HEK293 (cell line): ENCODE data around the gene WNT11.

Experiments used
- EGR2 ChIP-seq: fragments of 450-650 bp; formaldehyde crosslinking; IDR thresholded peaks from 2 replicates; pipeline ENCODE4 v1.5.1; 2016; ENCODE audit warnings: low read depth, missing biosample characterization, missing genetic modification characterization
- HOXA7 ChIP-seq: sonication (generic); formaldehyde crosslinking; IDR thresholded peaks from 2 replicates; pipeline ENCODE4 v1.8.1; 2022; ENCODE audit warnings: missing genetic modification reagents, borderline replicate concordance
- HOXC10 ChIP-seq: sonication (generic); formaldehyde crosslinking; IDR thresholded peaks from 2 replicates; pipeline ENCODE4 v1.8.1; 2023; ENCODE audit warnings: mild to moderate bottlenecking, missing genetic modification reagents
- ZNF510 ChIP-seq: fragments of 450-650 bp; formaldehyde crosslinking; IDR thresholded peaks from 2 replicates; pipeline ENCODE4 v1.5.1; 2018; ENCODE audit warnings: mild to moderate bottlenecking, missing genetic modification characterization, missing biosample characterization; ENCODE audit not compliant: insufficient replicate concordance
- TF ChIP-seq, protein P1 (sequence below): fragments of 450-650 bp; formaldehyde crosslinking; IDR thresholded peaks from 2 replicates; pipeline ENCODE4 v1.5.1; 2016; ENCODE audit warnings: missing biosample characterization, missing genetic modification characterization

GRCh38 chr11:76150141-76150540 lies 56.2 kb downstream of the WNT11 start:
- TF ChIP-seq ZNF510 (tag by site-specific recombination) (no peak), EGR2 (tag by site-specific recombination) (no peak), HOXA7 (CRISPR knock-in tag) (no peak), HOXC10 (no peak)
- TF ChIP-seq, protein P1, sequence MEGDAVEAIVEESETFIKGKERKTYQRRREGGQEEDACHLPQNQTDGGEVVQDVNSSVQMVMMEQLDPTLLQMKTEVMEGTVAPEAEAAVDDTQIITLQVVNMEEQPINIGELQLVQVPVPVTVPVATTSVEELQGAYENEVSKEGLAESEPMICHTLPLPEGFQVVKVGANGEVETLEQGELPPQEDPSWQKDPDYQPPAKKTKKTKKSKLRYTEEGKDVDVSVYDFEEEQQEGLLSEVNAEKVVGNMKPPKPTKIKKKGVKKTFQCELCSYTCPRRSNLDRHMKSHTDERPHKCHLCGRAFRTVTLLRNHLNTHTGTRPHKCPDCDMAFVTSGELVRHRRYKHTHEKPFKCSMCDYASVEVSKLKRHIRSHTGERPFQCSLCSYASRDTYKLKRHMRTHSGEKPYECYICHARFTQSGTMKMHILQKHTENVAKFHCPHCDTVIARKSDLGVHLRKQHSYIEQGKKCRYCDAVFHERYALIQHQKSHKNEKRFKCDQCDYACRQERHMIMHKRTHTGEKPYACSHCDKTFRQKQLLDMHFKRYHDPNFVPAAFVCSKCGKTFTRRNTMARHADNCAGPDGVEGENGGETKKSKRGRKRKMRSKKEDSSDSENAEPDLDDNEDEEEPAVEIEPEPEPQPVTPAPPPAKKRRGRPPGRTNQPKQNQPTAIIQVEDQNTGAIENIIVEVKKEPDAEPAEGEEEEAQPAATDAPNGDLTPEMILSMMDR (tag by site-specific recombination), result no peak
